HG03457 (cell line): Measurements from ENCODE around the gene MB.

ENCODE experiments used
- ATAC-seq: cut with Tn5 transposase; IDR thresholded peaks from one replicate; pipeline ENCODE4 v1.9.1; 2021; ENCODE audit warnings: moderate number of reproducible peaks; ENCODE audit not compliant: unreplicated experiment

The MB gene

GRCh38 chr22:35618427-35619223 lies 1.5 kb upstream of the MB start:
- ATAC-seq = no peak

- ATAC-seq = no peak
These were observed 1.1 kb downstream of the MB start for GRCh38 chr22:35616043-35616442.

GRCh38 chr22:35615156-35615555 lies 2.0 kb downstream of the MB start:
- ATAC-seq = no peak

- no peak for ATAC-seq
These were observed 2.7 kb downstream of the MB start for GRCh38 chr22:35614404-35614803.

GRCh38 chr22:35612903-35613302 lies 4.2 kb downstream of the MB start:
- no peak for ATAC-seq

GRCh38 chr22:35611891-35612576 lies 5.1 kb downstream of the MB start:
- no peak for ATAC-seq

- ATAC-seq = no peak
These were observed 5.8 kb downstream of the MB start for GRCh38 chr22:35611200-35611890.

GRCh38 chr22:35610741-35611140 lies 6.4 kb downstream of the MB start:
- no peak for ATAC-seq

GRCh38 chr22:35609761-35610160 lies 7.4 kb downstream of the MB start:
- no peak for ATAC-seq

GRCh38 chr22:35609261-35609660 lies 7.9 kb downstream of the MB start:
- no peak for ATAC-seq

- ATAC-seq = no peak
These were observed 9.0 kb downstream of the MB start for GRCh38 chr22:35608088-35608487.

- no peak for ATAC-seq
These were observed 10.2 kb downstream of the MB start for GRCh38 chr22:35606916-35607315.

- no peak for ATAC-seq
These were observed 11.2 kb downstream of the MB start for GRCh38 chr22:35605851-35606481.

- ATAC-seq = no peak
These were observed 11.8 kb downstream of the MB start for GRCh38 chr22:35605369-35605680.

- ATAC-seq = no peak
These were observed 12.3 kb downstream of the MB start for GRCh38 chr22:35604621-35605368.

- ATAC-seq = no peak
These were observed 15.2 kb downstream of the MB start for GRCh38 chr22:35601743-35602615.

GRCh38 chr22:35601013-35601580 lies 16.0 kb downstream of the MB start:
- ATAC-seq = no peak

GRCh38 chr22:35600476-35600875 lies 16.7 kb downstream of the MB start:
- ATAC-seq = no peak

GRCh38 chr22:35599364-35599763 lies 17.8 kb downstream of the MB start:
- ATAC-seq = no peak

- ATAC-seq = no peak
These were observed 18.8 kb downstream of the MB start for GRCh38 chr22:35598396-35598710.
